ENCODE data around the gene APBA3. TPM values are rescaled to one million over a fixed set of nuclear protein-coding genes. Genes with fewer than 3 reads are reported as not detected.

APBA3 gene
- polyA plus RNA-seq, 6 donors from 2014 or later, result 28.8 to 51.6 (median 35.3) TPM

GRCh38 chr19:3725640-3726310 lies 35.7 kb downstream of the APBA3 start:
- H3K36me3 Mint-ChIP-seq, result no peaks in the 10 kb centered on the region
- no peak overlapping the region for H3K4me3 Mint-ChIP-seq
- H3K27ac Mint-ChIP-seq, result no peak overlapping the region
- peaks cover 0 to 2% (median 0%) of the 10 kb centered on the region in 7 donors for H3K9me3 Mint-ChIP-seq
- peaks cover 0 to 14% (median 4%) of the 10 kb centered on the region in 3 donors for H3K27me3 Mint-ChIP-seq
- DNase-seq (no peak), ATAC-seq (ENCODE audit: low read depth in 2 of 2) (no peak)
- H3K4me1 Mint-ChIP-seq, result peaks cover 8 to 11% (median 8%) of the 10 kb centered on the region in 3 donors

GRCh38 chr19:3725121-3725520 lies 36.4 kb downstream of the APBA3 start:
- H3K9me3 Mint-ChIP-seq, result peaks cover 0 to 2% (median 0%) of the 10 kb centered on the region in 7 donors

GRCh38 chr19:3723883-3724282 lies 37.6 kb downstream of the APBA3 start:
- H3K27ac Mint-ChIP-seq, result peak overlapping the region in 1 of 6 donors; percentile 28
- ATAC-seq (ENCODE audit: low read depth in 2 of 2), result no peak
- no peak for DNase-seq
- peaks cover 0 to 2% (median 0%) of the 10 kb centered on the region in 7 donors for H3K9me3 Mint-ChIP-seq
- H3K27me3 Mint-ChIP-seq, result peaks cover 0 to 29% (median 8%) of the 10 kb centered on the region in 3 donors
- peaks cover 8 to 16% (median 11%) of the 10 kb centered on the region in 3 donors for H3K4me1 Mint-ChIP-seq
- H3K4me3 Mint-ChIP-seq, result no peak overlapping the region
- H3K36me3 Mint-ChIP-seq, result no peaks in the 10 kb centered on the region

More at GRCh38 chr19:3725121-3725520, 36.4 kb downstream of the APBA3 start:
- DNase-seq, result no peak
- peaks cover 0 to 21% (median 4%) of the 10 kb centered on the region in 3 donors for H3K27me3 Mint-ChIP-seq
- no peak overlapping the region for H3K4me3 Mint-ChIP-seq
- peak overlapping the region in 1 of 6 donors; percentile 24 for H3K27ac Mint-ChIP-seq
- ATAC-seq (ENCODE audit: low read depth in 2 of 2), result no peak
- H3K4me1 Mint-ChIP-seq, result peaks cover 8 to 11% (median 11%) of the 10 kb centered on the region in 3 donors
- H3K36me3 Mint-ChIP-seq, result no peaks in the 10 kb centered on the region

- ATAC-seq (ENCODE audit: low read depth in 2 of 2), result no peak
- H3K4me1 Mint-ChIP-seq, result peaks cover 8 to 17% (median 11%) of the 10 kb centered on the region in 3 donors
- H3K27me3 Mint-ChIP-seq, result peaks cover 0 to 29% (median 9%) of the 10 kb centered on the region in 3 donors
- DNase-seq, result no peak
- no peaks in the 10 kb centered on the region for H3K36me3 Mint-ChIP-seq
- no peak overlapping the region for H3K4me3 Mint-ChIP-seq
- H3K9me3 Mint-ChIP-seq, result peaks cover 0 to 2% (median 0%) of the 10 kb centered on the region in 7 donors
- H3K27ac Mint-ChIP-seq, result peak overlapping the region in 1 of 6 donors; percentile 88
Measured at GRCh38 chr19:3723110-3723488, 38.4 kb downstream of the APBA3 start.

GRCh38 chr19:3722443-3723109 lies 38.9 kb downstream of the APBA3 start:
- peaks cover 0 to 29% (median 9%) of the 10 kb centered on the region in 3 donors for H3K27me3 Mint-ChIP-seq
- peaks cover 8 to 17% (median 11%) of the 10 kb centered on the region in 3 donors for H3K4me1 Mint-ChIP-seq
- H3K36me3 Mint-ChIP-seq, result no peaks in the 10 kb centered on the region
- no peak for ATAC-seq (ENCODE audit: low read depth in 2 of 2)
- no peak overlapping the region for H3K27ac Mint-ChIP-seq
- DNase-seq, result no peak
- peak overlapping the region in 6 of 8 donors; percentile 61 to 83 (median 70) for H3K4me3 Mint-ChIP-seq
- H3K9me3 Mint-ChIP-seq, result peaks cover 0 to 2% (median 0%) of the 10 kb centered on the region in 7 donors

DNA sequence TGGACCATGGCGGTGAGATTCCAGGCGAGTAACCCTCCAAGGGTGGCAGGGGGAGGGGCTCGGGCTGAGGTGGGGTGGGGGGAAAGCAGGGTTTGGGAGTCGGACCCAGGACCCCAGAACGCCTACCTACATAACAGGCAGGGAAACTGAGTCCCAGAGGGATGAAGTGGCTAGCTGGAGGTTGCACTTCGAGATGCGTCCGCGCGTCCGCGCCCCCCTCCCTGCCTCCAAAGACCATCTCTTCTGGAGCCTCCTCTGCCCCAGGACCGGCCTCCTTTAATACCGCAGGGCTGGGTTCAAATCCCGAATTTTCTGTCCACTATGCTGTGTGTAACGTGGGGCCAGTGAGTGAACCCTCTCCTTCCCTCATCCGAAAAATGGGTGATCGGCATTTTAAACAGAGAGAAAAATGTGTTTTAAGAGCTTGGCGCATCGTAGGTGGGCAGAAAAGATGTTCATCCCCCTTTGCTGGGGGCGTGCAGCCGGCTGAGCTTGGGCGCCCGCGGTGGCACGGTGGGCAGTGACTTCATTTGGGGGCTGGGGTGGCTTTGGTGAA lies 39.5 kb downstream of the APBA3 start:
- peaks cover 0 to 29% (median 9%) of the 10 kb centered on the region in 3 donors for H3K27me3 Mint-ChIP-seq
- peak overlapping the region in 7 of 8 donors; percentile 61 to 83 (median 70) for H3K4me3 Mint-ChIP-seq
- DNase-seq, result no peak
- peaks cover 8 to 17% (median 11%) of the 10 kb centered on the region in 3 donors for H3K4me1 Mint-ChIP-seq
- no peaks in the 10 kb centered on the region for H3K36me3 Mint-ChIP-seq
- no peak for ATAC-seq (ENCODE audit: low read depth in 2 of 2)
- H3K9me3 Mint-ChIP-seq, result peaks cover 0 to 2% (median 0%) of the 10 kb centered on the region in 7 donors
- no peak overlapping the region for H3K27ac Mint-ChIP-seq

DNA sequence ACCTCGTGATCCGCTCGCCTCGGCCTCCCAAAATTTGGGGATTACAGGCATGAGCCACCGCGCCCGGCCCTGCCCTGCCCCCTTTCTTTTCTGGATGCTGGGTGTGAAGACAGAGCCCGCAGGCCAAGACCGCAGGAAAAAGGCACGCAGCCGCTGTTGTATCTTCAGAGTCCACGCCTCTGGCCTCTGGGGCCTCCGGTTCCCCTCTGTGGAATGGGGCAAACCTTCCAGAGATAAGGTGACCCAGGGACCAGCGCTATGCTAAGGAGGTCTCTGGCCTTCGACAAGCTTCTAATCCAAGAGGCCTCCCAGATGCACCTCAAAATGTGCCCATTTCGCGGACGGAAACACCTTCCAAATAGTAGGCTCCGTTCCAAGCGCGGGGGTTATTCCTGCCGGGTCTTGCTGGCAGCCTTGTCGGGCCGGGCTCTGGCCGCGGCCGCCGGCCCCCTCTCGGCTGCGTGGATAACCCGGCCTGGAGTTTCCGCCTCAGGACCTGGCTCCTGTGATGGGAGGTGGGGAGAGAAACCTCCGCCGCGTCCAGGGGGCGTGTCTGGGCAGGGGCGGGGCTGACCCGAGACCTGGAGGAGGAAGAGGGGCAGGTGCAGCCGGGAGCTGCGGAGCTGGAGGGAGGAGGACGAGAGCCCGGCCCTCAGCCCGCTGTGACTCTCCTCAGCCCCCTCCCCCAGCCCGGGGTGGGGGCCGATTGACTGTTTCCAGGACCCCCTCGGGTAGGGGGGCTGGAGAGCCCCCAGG lies 40.2 kb downstream of the APBA3 start:
- H3K27ac Mint-ChIP-seq, result no peak overlapping the region
- H3K4me1 Mint-ChIP-seq, result peaks cover 8 to 17% (median 11%) of the 10 kb centered on the region in 3 donors
- ATAC-seq (ENCODE audit: low read depth in 2 of 2) (peak; percentile 85 to 92), DNase-seq (peak; percentile 76)
- peak overlapping the region; percentile 43 to 86 (median 75) for H3K4me3 Mint-ChIP-seq
- no peaks in the 10 kb centered on the region for H3K36me3 Mint-ChIP-seq
- peaks cover 0 to 29% (median 9%) of the 10 kb centered on the region in 3 donors for H3K27me3 Mint-ChIP-seq
- peaks cover 0 to 2% (median 0%) of the 10 kb centered on the region in 7 donors for H3K9me3 Mint-ChIP-seq

- Mint-ChIP-seq H3K27me3 (peaks cover 0 to 31% (median 9%) of the 10 kb centered on the region in 3 donors), H3K27ac (peak overlapping the region in 2 of 6 donors; percentile 53 to 74), H3K4me3 (peak overlapping the region in 1 of 8 donors; percentile 12), H3K4me1 (peaks cover 8 to 17% (median 11%) of the 10 kb centered on the region in 3 donors), H3K9me3 (peaks cover 0 to 2% (median 0%) of the 10 kb centered on the region in 7 donors), H3K36me3 (no peaks in the 10 kb centered on the region)
- DNase-seq (no peak), ATAC-seq (ENCODE audit: low read depth in 2 of 2) (no peak)
Measured at GRCh38 chr19:3720349-3720917, 41.1 kb downstream of the APBA3 start.

DNA sequence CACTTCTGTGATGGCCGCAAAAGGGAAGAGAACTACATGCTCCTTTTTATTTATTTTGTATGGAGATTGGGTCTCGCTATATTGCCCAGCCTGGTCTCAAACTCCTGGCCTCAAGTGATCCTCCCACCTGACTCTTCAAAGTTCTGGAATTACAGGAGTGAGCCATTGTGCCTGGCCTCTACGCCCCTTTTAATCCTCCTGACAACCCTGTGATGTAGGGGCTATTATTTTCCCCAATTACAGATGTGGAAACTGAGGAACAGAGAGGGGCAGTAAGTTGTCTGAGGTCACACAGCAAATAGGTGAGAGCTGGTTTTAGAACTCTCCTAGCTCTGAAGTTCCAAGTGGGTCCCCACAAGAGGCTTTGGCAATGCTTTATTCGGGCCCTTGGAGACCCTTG lies 41.6 kb downstream of the APBA3 start:
- no peaks in the 10 kb centered on the region for H3K36me3 Mint-ChIP-seq
- peaks cover 8 to 17% (median 11%) of the 10 kb centered on the region in 3 donors for H3K4me1 Mint-ChIP-seq
- H3K4me3 Mint-ChIP-seq, result no peak overlapping the region
- no peak for ATAC-seq (ENCODE audit: low read depth in 2 of 2)
- H3K27ac Mint-ChIP-seq, result no peak overlapping the region
- peaks cover 0 to 35% (median 9%) of the 10 kb centered on the region in 3 donors for H3K27me3 Mint-ChIP-seq
- H3K9me3 Mint-ChIP-seq, result peaks cover 0 to 2% (median 0%) of the 10 kb centered on the region in 7 donors
- no peak for DNase-seq

DNA sequence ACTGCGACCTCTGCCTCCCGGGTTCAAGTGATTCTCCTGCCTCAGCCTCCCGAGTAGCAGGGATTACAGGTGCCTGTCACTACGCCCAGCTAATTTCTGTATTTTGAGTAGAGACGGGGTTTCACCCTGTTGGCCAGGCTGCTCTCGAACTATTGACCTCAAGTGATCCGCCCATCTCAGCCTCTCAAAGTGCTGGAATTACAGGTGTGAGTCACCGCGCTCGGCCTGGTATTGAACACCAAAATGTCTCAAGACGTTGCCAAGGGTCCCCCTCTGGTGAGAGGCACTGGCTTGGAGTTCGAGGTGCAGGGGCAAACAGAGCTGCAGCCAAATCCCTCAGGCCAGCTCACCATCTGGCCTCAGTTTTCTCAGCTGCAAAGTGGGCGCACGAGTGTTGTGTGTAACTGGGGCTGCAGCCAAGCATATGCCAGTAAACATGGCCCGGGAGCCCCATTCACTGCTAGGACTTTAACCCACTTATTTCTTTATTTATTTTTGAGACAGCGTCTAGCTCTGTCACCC lies 45.3 kb downstream of the APBA3 start:
- no peak for DNase-seq
- Mint-ChIP-seq H3K4me3 (no peak overlapping the region), H3K27ac (peak overlapping the region in 1 of 6 donors; percentile 58), H3K27me3 (peaks cover 0 to 39% (median 6%) of the 10 kb centered on the region in 3 donors), H3K9me3 (no peaks in the 10 kb centered on the region), H3K4me1 (peaks cover 4 to 16% (median 6%) of the 10 kb centered on the region in 3 donors), H3K36me3 (no peaks in the 10 kb centered on the region)
- no peak for ATAC-seq (ENCODE audit: low read depth in 2 of 2)

DNA sequence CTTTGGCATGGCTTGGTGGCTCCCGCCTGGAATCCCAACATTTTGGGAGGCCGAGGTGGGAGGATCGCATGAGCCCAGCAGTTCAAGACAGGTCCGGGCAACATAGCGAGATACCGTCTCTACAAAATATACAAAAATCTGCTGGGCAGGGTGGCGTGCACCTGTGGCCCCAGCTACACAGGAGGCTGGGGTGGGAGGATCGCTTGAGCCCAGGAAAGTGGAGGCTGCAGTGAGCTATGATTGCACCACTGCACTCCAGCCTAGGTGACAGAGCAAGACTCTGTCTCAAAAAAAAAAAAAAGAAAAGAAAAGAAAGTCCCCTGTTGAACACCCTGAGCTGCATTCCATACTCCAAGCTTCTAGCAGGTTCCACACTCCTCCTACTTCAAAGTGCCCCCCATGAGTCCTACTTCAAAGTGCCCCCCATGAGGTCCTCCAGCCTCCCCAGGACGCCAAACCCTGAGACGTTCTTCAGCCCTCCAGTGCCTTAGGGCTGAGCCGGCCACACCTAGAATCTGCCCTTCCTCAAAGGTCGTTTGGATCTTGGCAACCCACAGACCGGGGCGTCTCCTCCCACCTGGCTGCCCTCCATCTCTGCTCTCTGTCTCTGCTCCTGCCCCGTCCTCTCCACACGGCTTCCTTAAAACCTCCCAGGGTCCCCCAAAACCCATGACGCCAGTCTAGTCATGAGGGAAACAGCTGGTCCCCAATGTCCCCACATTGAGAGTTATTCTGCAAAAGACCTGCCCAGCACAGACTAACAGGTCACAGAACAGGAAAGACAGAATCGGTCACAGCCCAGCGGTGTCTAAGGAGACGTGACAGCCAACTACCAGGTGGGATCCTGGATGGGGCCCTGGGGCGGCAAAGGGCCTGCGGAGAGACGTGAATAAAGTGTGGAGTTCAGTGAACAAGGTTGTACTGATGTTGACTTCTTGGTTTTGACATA lies 48.6 kb downstream of the APBA3 start:
- ATAC-seq (ENCODE audit: low read depth in 2 of 2), result peak; percentile 21 to 23
- no peak for DNase-seq
- H3K4me1 Mint-ChIP-seq, result peaks cover 4 to 6% (median 5%) of the 10 kb centered on the region in 3 donors
- H3K9me3 Mint-ChIP-seq, result no peaks in the 10 kb centered on the region
- no peaks in the 10 kb centered on the region for H3K36me3 Mint-ChIP-seq
- no peak overlapping the region for H3K4me3 Mint-ChIP-seq
- peaks cover 4 to 33% (median 8%) of the 10 kb centered on the region in 3 donors for H3K27me3 Mint-ChIP-seq
- H3K27ac Mint-ChIP-seq, result peak overlapping the region in 1 of 6 donors; percentile 60

Data from naive B cell (primary cell).